Stimulated activated CD4-positive, alpha-beta T cell treated with anti-CD3 and anti-CD28 coated beads, Interleukin-4, amount 100 ng/mL, for 4 hours (primary cell): ENCODE results near the gene STK39.

Experiments used
- DNase-seq, 2 experiments: peaks; one replicate each; pipeline ENCODE4 v3.0.0-alpha.2; 2020

Gene STK39

DNA sequence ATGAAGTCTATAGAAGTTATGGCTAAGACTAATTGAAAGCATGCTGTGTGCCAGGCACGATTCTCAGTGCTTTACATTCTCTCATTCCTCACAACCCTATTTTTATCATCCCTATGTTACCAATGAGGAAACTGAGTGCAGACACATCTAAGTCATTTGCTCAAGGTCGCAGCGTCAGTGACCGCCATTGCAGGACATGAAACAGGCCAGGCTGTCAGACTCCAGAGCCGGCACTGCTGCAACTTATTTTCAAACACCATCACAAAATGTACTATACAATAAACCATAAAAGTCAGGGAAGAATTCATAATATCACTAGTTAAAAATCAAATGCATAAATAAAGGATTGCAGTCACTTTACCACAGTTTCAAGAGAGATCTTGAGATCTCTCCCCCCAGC, 5.6 kb downstream of the STK39 start:
- DNase-seq: no peak

DNA sequence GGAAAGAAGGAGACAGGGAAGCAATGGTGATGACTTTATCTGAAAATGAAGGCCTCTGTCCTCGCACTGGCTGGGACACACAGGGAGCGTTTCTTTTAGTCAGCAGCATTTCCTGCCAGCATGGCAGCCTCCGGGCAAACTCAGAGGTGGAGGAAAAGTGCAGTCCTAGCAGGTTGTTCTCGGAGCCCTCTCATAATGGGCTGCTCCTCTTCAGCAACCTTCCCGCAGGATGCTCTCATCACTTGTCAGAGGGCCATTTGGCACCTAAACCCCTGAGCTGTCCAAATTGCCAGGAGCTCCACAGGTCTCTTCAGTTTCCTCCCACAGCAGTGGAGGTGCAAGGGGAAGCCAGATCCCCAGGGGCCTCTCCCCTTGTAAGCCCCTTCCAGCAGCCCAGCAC, 6.2 kb downstream of the STK39 start:
- no peak for DNase-seq

DNA sequence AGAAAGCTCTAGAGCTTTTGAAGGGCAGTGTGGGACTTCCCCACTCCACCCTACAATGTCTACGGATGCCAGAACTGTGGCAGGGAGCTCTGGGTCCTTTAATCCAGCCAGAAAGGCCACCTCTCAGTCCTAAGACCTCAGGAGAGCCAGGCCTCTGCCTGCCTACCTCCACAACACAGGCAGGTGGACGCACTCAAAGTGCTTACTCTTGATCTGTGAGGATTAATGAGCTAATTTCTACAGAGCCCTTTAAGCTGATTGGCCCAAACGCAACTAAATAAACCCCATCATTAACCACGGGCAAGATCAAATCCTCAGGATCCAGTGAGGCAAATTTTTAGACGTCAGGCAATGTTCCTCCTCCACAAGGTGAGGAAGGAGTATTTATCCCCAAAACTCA, 8.1 kb downstream of the STK39 start:
- DNase-seq: no peak

DNA sequence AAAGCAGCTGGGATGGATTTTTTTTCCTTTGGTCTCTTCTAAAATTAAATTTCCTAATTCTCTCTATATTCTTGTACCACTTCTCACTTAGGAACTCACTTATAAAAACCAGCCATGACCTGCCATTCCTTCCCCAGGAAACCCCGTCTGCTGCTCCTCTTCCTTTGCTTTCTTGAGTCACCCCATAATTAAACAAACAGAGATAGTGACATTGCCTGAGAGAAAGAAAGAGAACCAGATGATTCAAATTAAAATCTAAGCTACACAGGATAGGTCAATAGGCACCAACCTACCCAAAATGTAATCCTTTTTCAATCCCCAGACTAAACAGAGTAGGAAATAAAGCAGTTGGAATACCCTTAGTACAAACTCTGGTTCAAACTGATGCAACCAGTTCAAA, 9.7 kb downstream of the STK39 start:
- DNase-seq: no peak

DNA sequence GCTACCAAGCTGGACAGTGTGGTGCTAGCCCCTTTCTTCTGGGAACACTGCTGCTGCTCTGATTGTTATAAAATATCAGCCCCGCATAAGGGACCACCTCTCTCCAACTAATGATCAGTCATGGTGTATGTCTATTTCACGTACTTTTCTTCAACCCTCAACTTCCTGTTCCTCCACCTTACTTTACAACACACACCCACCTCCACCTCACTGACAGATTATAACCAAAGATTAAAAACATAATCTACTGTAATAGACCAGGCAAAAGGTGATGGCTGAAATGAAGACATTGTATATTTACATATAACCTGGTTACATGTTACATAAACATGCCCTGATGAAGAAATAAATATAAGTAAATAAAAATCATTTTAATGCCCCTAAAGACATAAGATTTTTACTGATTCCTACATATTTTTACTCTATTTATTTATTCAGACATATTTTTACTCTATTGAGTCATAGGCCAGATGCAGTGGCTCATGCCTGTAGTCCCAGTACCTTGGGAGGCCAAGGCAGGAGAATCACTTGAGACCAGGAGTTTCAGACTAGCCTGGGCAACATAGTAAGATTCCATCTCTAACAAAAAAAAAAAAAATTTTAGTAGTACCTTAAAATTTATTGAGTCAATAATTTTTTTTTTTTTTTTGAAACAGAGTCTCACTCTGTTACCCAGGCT, 12.8 kb downstream of the STK39 start:
- DNase-seq: no peak

DNA sequence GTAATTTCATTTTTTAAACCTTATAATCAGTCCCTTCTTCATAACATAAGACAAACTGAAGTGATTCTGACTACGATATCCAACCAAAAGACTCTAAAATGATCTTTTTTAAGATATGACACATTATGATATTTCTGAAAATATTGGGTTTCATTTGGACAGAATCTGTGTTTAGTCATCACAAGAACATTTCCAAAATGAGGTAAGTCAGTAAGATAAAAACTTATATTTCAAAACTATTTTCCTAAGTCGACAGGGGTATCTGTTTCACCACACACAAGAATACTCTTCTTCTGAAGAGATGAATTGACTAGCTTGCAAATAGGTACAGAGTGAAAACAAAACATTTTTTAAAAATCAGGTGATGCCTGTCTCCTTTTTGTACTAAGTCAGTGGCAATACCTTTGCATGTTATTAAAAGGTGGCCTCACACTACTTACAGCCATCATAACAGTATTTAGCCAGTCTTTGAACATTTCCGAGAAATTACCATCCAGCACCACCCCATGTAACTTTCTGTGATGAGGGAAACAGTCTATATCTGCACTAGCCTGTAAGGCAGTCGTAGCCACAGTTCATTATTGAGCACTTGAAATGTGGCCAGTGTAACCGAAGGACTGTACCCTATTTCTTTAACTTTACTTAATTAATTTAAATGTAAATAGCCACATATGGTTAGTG, 13.5 kb downstream of the STK39 start:
- DNase-seq: no peak

DNA sequence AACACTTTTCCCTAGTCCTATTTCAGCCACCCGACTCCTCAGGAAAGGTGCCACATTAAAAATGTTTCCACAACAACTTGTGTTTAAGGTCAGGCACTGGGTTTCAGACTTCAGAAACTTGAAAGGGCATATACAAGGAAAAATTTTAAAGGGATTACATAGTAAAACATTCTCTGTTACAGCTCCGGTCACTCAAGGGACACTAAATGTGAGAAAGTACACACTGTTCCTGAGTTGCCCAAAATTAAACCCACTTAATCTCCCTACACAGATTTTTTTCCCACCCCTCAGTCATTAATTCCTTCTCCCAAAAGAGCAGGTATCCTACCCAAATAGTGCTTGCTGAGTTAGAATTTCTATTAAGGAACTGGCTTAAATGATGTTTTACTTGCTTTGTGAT, 14.2 kb downstream of the STK39 start:
- no peak for DNase-seq

DNA sequence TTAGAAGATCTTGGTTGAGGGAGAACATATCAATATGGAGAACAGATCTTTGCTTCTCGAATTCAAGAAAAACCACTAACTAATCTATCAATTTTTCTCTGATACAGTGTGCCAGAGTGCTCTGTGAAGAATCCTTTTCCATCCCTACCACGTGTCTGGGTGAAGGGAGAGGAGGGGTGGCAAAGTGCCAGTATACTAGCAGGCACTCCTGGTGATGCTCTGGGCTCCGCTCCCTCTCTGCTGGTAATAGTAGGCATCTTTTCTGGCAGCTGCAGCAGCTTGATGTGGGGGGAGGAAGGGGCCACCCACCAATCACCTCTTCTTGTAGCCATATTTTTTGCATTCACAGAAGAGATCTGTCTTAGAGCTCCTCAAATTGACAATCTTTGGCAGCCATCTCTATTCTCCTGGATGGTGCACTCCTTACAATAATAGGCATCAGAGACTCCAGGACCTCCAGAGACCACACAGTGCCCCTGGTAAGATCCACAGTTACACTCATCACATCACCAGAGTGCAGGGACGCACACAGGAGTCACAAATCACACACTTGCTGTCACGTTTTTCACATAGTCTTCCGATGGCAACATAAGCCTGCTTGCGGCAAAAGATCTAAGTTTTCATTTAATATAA, 15.7 kb downstream of the STK39 start:
- no peak for DNase-seq

DNA sequence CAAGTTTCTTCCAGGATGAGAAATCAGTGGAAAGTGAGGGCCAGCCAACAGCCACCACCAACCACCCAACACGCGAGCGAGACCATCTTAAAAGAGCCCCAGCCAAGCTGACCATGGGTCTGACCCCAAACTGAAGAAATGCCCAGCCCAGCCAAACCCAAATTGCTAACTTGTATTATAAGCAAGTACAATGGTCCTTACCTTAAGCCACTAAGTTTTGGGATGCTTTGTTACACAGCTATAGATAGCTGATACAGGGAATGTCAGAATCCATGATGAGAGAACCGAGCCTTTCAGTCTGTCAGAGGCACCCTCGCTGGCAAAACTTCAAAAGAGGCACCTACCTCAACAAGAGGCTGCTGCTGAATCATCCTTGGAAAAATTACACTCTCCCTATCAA, 17.0 kb downstream of the STK39 start:
- DNase-seq: no peak

DNA sequence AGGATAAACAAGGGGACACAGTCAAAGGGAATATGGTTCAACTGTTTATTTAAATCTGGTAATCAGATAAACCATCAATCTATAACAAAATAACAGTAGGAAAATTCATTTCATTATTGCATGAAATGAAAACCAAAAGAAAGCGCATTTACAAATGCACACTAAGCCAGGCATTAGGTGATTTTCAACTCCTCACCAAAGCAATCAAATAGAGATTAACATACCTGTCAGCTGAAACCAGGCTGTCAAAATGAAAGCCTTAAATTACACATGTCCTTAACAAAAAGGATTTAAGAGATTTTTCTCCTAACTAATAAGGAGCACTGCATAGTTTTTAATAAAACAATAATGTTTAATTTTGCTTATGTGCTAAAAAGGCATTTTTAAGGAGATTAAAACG, 23.0 kb downstream of the STK39 start:
- DNase-seq: no peak

DNA sequence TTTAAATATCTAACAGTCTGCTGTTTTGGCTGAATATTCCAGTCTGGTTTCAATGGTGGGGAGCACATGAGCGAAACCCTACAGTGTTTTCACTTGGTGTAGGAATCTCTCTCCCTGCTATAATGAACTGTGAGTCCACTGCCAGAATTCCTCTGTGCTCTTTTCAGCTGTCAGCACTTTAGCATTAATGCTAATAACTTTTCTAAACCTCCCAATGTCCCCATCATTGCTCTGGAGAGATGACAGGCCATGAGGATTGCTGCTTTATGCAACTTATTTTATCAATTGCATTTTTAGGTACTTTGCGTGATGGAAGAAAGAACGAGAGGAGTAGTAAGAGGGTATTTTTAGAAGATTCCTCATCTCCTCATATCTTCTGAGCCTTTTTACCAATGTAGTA, 25.3 kb downstream of the STK39 start:
- DNase-seq: no peak

DNA sequence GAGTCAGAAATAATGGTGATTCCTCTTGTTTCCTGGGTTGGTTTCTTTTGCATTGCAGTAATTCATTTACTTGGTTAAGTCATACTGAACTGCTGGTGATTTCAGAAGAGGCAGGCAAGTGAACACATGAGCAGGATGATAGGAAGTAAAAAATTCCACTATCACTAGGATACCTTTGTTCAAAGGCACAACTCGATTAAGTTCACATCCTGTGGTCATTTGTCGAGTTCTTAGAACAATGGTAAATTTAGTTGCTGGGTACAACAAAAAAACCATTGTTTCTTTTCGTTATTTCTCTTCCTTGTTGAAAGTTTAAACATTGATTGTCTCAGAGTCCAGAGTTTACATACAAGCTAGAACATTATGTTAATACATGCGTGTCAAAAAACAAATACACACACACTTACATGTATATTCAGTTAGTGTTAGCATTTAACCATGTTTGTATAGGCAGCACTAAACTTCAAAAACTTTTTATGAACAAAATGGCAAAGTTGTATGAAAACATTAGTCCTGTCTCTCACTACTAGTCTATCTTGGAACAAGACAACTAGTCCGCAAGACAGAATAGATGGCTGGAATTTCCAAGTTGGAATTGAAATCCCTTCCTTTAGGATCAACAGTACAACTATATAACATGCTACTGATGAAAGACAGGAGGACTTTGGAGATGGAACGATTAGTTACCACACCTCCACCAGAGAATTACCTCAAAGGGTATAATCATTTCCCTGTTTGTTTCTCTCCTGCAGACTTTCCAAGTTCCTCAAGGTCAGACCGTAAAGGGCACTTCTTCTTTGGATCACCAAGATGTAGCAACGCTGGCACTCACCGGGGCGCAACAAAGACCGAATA, 26.2 kb downstream of the STK39 start:
- no peak for DNase-seq

DNA sequence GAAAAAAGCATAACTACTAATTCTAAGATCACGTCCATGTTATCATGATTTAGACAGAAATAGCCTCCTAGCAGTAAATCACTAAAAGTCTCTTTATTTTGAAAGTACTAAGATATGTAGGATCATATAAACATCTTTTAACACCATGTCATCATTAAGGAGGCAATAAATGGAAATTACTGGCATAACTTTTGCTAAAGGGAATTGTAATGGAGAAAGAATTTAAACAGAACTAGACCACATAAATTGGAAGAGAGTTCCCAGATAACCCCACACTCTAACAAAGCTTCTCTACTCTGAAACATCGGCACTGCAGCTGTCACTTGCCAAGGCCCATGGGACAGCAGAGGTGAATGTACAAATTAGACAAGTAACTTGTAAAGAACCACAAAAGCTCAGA, 29.5 kb downstream of the STK39 start:
- no peak for DNase-seq

DNA sequence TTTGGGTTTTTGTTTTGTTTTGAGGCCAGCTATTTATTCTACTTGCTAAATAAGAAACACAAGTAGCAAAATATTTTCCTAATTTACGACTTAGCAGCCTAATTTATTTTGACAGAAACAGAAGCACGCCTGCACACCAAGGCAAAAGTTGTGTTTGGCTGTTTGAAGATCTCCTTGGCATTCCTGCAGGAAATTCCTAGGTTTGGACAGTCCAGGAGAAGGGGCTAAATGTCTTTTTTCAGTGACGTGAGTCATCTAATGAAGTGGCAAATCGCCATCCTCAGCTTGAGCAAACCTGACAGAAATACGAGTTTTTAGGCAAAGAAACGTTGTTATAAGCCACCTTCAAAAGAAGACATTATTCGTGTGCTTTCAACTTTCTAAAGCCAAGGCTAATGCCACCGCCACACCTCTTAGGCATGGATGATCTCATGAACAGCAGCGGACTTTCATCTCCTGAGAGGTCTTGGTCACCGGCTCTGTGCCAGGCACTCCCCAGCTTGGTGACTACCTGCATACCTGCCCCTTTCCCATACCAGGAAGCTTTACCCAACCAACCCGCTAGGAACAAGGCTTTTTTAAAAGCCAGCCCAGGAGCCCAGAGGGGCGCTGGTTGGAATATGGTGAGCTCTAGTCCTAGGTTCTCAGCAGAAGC, 30.9 kb downstream of the STK39 start:
- DNase-seq: no peak

DNA sequence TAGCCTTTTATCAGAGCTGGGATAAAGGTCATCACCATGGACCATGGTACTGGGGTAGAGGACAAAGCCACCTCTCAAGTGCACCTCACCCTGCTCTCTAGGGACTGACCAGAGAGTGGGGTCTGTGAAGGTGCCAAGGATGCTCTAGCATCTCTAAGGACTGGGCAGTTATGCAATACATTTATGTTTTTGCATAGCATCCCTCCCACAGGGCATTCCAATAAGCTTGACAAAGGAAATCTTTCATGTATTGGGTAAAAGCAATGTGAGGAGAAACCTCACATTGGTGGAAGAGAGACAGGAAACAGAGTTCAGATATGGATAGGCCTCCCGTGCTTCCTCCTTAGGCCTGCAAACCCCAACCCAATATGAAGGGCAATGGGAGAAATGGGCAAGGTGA, 31.6 kb downstream of the STK39 start:
- DNase-seq: no peak

DNA sequence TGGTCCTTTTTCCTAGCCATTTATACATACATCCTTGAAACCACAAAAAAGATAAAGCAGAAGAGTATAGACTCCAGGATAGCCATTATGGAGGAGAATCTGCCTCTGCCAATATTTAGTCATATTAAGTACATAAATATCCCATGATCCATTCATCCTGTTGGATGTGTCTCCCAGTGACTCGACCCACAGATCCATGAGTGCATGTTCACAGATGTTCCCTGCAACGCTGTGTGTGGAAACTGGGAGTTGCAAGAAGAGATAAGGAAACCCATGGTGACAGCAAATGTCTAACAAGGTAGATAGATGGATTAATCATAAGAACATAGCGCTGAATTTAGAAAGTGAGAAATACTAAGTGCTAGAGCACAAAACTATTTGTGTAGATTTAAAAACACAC, 34.5 kb downstream of the STK39 start:
- no peak for DNase-seq

DNA sequence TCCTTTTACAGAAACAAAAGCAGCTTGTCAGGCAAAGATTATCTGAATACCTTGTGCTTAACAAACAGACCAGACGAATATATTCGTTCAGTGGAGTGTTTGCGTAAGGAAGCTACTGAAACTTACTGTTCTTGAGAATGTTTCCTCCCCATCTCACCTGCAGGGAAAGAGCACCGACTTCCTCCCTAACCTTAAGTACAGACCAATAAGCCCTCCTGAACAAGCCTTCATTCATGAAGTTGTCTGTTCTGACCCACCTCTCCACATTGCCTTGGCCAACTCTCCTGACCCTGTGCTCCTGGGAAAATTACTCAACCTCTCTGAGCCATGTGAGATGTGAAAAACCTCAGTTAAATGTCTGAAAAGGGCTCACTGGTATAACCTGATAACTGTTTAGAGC, 35.2 kb downstream of the STK39 start:
- no peak for DNase-seq

DNA sequence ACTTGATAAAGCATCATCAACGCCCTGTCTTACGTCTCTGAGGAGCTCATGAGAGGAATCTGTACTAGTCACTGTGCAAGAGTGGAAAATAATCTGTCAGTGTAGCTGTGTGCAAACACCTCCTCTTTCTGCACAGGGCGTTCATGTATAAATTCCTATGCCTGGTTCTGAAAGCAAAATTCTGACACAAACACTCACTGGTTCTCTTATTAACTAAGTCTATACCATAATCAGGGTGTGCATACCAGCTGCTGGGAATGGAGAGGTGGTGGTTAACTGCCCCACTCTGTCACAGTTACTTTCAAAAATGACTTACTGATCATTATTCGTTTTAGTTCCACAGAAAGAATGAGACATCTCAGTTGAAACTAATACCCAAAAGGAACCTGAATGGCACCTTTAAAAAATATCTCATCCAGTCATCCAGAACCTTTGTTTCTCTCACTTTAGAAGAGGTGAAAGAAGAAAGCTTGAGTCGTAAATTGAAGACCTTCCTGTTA, 35.7 kb downstream of the STK39 start:
- DNase-seq: no peak

DNA sequence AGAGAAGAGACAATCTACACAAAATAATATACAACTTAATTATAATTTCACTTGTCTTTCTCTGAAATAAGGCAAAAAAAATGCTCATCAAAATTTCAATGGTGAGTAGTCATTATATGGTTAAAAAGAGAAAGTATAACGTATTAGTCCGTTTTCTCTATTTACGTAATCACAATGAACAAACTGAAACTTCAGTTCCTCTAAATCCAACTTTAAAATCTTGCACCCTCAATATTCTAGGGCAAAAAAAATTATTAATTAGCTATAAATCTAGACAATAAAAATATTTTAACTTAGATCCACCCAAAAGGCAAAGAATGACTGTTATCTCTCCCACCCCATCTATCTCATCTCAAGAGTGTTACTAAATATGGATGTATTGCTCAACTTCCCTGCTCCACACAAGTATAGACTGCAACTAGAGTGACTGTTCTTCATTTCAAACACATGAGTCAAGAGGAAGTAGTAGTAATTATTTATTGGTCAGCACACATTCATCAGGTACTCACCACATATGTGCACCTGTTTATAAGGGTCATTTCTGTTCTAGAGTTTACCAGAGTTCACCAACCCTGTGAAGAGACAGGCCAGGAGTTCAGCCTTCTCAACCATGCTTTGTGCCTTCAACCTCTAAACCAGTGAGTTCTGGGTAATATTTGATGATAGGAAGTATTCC, 36.4 kb downstream of the STK39 start:
- no peak for DNase-seq

DNA sequence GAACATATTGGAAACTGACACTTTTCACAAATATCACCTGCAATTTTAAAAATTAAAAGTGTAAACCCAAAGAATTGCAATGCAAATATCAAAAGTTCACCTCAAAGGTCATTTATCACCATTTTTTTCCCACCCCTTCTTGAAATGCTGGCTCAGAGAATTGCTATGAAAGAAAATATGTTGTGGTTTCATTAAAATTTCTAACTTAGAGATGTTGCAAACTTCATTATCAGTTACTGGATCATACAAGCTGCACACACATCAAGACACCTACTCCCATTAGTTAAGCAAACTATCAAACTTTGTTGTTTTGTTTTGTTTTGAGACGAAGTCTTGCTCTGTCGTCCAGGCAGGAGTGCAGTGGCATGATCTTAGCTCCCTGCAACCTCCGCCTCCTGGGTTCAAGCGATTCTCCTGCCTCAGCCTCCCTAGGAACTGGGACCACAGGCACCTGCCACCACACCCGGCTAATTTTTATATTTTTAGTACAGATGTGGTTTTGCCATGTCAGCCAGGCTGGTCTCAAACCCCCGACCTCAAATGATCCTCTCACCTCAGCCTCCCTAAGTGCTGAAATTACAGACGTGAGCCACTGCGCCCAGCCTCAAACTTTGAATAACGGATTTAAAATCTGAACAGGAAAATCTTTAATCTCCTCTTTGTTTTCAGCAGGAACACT, 37.0 kb downstream of the STK39 start:
- no peak for DNase-seq

DNA sequence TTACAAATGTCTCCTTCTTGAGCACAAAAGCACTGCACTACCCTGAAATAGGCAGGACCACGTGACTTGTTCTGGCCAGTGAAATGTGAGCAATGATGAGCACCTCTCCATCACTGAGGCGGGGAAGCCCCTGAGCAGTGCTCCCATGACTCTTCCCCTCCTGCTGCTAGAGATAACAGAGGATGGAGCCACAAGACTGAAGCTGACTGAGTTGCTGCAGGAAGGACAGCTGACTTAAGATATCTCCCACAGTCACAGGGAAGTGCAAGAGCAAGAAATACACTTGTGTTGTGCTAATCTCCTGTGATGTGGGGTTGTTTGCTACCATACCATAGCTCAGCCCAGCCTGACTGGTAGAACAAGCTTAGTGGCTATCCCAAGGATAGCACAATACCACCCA, 38.7 kb downstream of the STK39 start:
- DNase-seq: no peak

DNA sequence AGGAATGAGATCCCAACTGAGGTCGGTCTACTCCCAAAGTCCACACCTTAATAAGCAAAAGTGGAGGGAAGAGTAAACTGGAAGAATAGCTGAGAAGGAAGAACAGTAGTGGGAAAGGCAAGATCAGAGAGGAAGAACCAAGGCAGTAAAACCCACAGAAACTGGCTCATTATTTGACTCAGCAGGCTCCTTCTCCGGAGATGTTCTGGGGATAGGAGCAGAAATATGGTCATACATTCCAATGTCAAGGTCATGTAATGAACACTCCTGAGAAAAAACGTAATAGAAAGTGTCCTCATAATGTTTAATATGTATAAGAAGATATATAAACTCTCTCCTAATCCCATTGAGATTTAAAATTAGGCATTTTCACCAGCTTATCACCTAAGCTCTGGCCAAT, 39.5 kb downstream of the STK39 start:
- no peak for DNase-seq
